ENCODE results near the gene NMU. TPM values are rescaled to one million over a fixed set of nuclear protein-coding genes. Genes with fewer than 3 reads are reported as not detected.
"Not testable (repeated sequence)": the region's sequence is repeated elsewhere in the genome, so short reads cannot be mapped to it uniquely, and the experiment has no call there.

The NMU gene
- total and polyA plus RNA-seq, 2 experiments from 2014 or later, result 1.3 to 3.4 TPM

GRCh38 chr4:55636656-55636999, 530 bp upstream of the NMU start:
- Histone ChIP-seq H3K27ac (no peak overlapping the region), H3K27me3 (peaks cover 37% of the 10 kb centered on the region)
- no peak for DNase-seq (ENCODE audit: low read depth in 1 of 2, low spot score in 1 of 2)

GRCh38 chr4:55635282-55635681, 816 bp downstream of the NMU start:
- no peak overlapping the region for H3K27ac ChIP-seq
- H3K9me3 ChIP-seq (ENCODE audit: low read depth), result no peaks in the 10 kb centered on the region
- no peak for TF ChIP-seq CTCF (IDR thresholded peaks at IDR 0.05; ENCODE audit: low read depth, low read length)
- no peaks in the 10 kb centered on the region for H3K36me3 ChIP-seq
- peak overlapping the region; percentile 42 for H3K4me3 ChIP-seq
- DNase-seq (ENCODE audit: low read depth in 1 of 2, low spot score in 1 of 2), result peak in 1 of 2 donors; percentile 12
- H3K4me1 ChIP-seq (ENCODE audit: low read depth), result no peaks in the 10 kb centered on the region
- peaks cover 37% of the 10 kb centered on the region for H3K27me3 ChIP-seq

More at GRCh38 chr4:55636656-55636999, 530 bp upstream of the NMU start:
- Histone ChIP-seq H3K4me1 (ENCODE audit: low read depth) (no peaks in the 10 kb centered on the region), H3K36me3 (no peaks in the 10 kb centered on the region), H3K4me3 (peak overlapping the region; percentile 42), H3K9me3 (ENCODE audit: low read depth) (no peaks in the 10 kb centered on the region)
- TF ChIP-seq CTCF (IDR thresholded peaks at IDR 0.05; ENCODE audit: low read depth, low read length), result no peak

GRCh38 chr4:55634417-55635128, 1.5 kb downstream of the NMU start:
- Histone ChIP-seq H3K36me3 (no peaks in the 10 kb centered on the region), H3K27me3 (peaks cover 37% of the 10 kb centered on the region), H3K9me3 (ENCODE audit: low read depth) (no peaks in the 10 kb centered on the region), H3K4me3 (peak overlapping the region; percentile 42), H3K27ac (no peak overlapping the region), H3K4me1 (ENCODE audit: low read depth) (no peaks in the 10 kb centered on the region)
- TF ChIP-seq CTCF (IDR thresholded peaks at IDR 0.05; ENCODE audit: low read depth, low read length), result no peak
- no peak for DNase-seq (ENCODE audit: low read depth in 1 of 2, low spot score in 1 of 2)

- Histone ChIP-seq H3K36me3 (no peaks in the 10 kb centered on the region), H3K9me3 (ENCODE audit: low read depth) (no peaks in the 10 kb centered on the region), H3K4me3 (no peak overlapping the region)
Measured at GRCh38 chr4:55633903-55634302, 2.2 kb downstream of the NMU start.

GRCh38 chr4:55625835-55626234, 10.3 kb downstream of the NMU start:
- TF ChIP-seq CTCF (IDR thresholded peaks at IDR 0.05; ENCODE audit: low read depth, low read length), result no peak
- DNase-seq (ENCODE audit: low read depth in 1 of 2, low spot score in 1 of 2), result no peak
- no peak overlapping the region for H3K27ac ChIP-seq
- H3K9me3 ChIP-seq (ENCODE audit: low read depth), result no peaks in the 10 kb centered on the region
- H3K4me3 ChIP-seq, result no peak overlapping the region
- H3K36me3 ChIP-seq, result no peaks in the 10 kb centered on the region
- no peaks in the 10 kb centered on the region for H3K27me3 ChIP-seq
- no peaks in the 10 kb centered on the region for H3K4me1 ChIP-seq (ENCODE audit: low read depth)

More at GRCh38 chr4:55633903-55634302, 2.2 kb downstream of the NMU start:
- Histone ChIP-seq H3K27me3 (peaks cover 37% of the 10 kb centered on the region), H3K27ac (no peak overlapping the region), H3K4me1 (ENCODE audit: low read depth) (no peaks in the 10 kb centered on the region)
- no peak for DNase-seq (ENCODE audit: low read depth in 1 of 2, low spot score in 1 of 2)
- TF ChIP-seq CTCF (IDR thresholded peaks at IDR 0.05; ENCODE audit: low read depth, low read length), result no peak

- not testable (repeated sequence) for H3K27ac ChIP-seq; H3K9me3 ChIP-seq (ENCODE audit: low read depth); H3K4me3 ChIP-seq; H3K36me3 ChIP-seq; H3K27me3 ChIP-seq; H3K4me1 ChIP-seq (ENCODE audit: low read depth); DNase-seq (ENCODE audit: low read depth in 1 of 2, low spot score in 1 of 2)
Measured at GRCh38 chr4:55624063-55624462, 12.0 kb downstream of the NMU start.
